GM19193 (cell line): ENCODE measurements around the gene ME1.

ENCODE experiments used
- POLR2A ChIP-seq: IDR thresholded peaks from 4 replicates; pipeline ENCODE4 v1.6.1; 2011; ENCODE audit not compliant: insufficient read depth, insufficient read length; ENCODE audit errors: extremely low read depth

The ME1 gene

GRCh38 chr6:83310046-83310445 is 120.8 kb downstream of the ME1 start:
- TF ChIP-seq POLR2A: no peak

- TF ChIP-seq POLR2A: no peak
Measured at GRCh38 chr6:83309344-83309743, 121.5 kb downstream of the ME1 start.

GRCh38 chr6:83308833-83309232 is 122.0 kb downstream of the ME1 start:
- TF ChIP-seq POLR2A: no peak

- TF ChIP-seq POLR2A: no peak
Measured at GRCh38 chr6:83307849-83308248, 123.0 kb downstream of the ME1 start.

GRCh38 chr6:83303426-83303825 is 127.4 kb downstream of the ME1 start:
- TF ChIP-seq POLR2A: no peak

GRCh38 chr6:83294676-83295075 is 136.2 kb downstream of the ME1 start:
- no peak for TF ChIP-seq POLR2A

- no peak for TF ChIP-seq POLR2A
Measured at GRCh38 chr6:83292900-83293843, 137.7 kb downstream of the ME1 start.

- TF ChIP-seq POLR2A: no peak
Measured at GRCh38 chr6:83285917-83286316, 144.9 kb downstream of the ME1 start.

- no peak for TF ChIP-seq POLR2A
Measured at GRCh38 chr6:83273596-83273995, 157.3 kb downstream of the ME1 start.

GRCh38 chr6:83270971-83271719 is 159.7 kb downstream of the ME1 start:
- no peak for TF ChIP-seq POLR2A

- TF ChIP-seq POLR2A: no peak
Measured at GRCh38 chr6:83265384-83265783, 165.5 kb downstream of the ME1 start.

GRCh38 chr6:83260577-83260976 is 170.3 kb downstream of the ME1 start:
- TF ChIP-seq POLR2A: no peak

- no peak for TF ChIP-seq POLR2A
Measured at GRCh38 chr6:83258517-83258916, 172.3 kb downstream of the ME1 start.

- no peak for TF ChIP-seq POLR2A
Measured at GRCh38 chr6:83257791-83258190, 173.1 kb downstream of the ME1 start.

GRCh38 chr6:83252719-83253118 is 178.1 kb downstream of the ME1 start:
- TF ChIP-seq POLR2A: no peak

- TF ChIP-seq POLR2A: no peak
Measured at GRCh38 chr6:83250235-83250634, 180.6 kb downstream of the ME1 start.

GRCh38 chr6:83247471-83247870 is 183.4 kb downstream of the ME1 start:
- TF ChIP-seq POLR2A: no peak

GRCh38 chr6:83231146-83231545 is 199.7 kb downstream of the ME1 start:
- no peak for TF ChIP-seq POLR2A
